HCT116 (cell line): ENCODE data around the gene PTPN20.

ENCODE experiments used
- CEBPB ChIP-seq: IDR thresholded peaks from 2 replicates; pipeline ENCODE4 v1.6.1; 2012; ENCODE audit warnings: low read depth
- CTCF ChIP-seq, 3 experiments: fragments of 200-600 bp in 1 of 3; sonication (generic) in 1 of 3; IDR thresholded peaks in 2 of 3; conservative IDR thresholded peaks in 1 of 3; 2 replicates each; pipeline ENCODE4 v1.5.1; 2012 to 2017; ENCODE audit warnings: low read depth in 2 of 3, low read length in 2 of 3, antibody characterized with exemption in 1 of 3, borderline replicate concordance in 1 of 3, control low read depth in 1 of 3, mild to moderate bottlenecking in 1 of 3, mixed read lengths in 1 of 3, mixed run types in 1 of 3, moderate library complexity in 1 of 3; ENCODE audit not compliant: insufficient read depth in 1 of 3
- EGR1 ChIP-seq: IDR thresholded peaks from 2 replicates; pipeline ENCODE4 v1.6.1; 2012; ENCODE audit warnings: low read depth
- EZH2phosphoT487 ChIP-seq: fragments of 200-600 bp; IDR thresholded peaks from 2 replicates; pipeline ENCODE4 v1.6.1; 2018; ENCODE audit warnings: antibody characterized with exemption, borderline replicate concordance
- POLR2A ChIP-seq: IDR thresholded peaks from 2 replicates; pipeline ENCODE4 v1.7.0; 2011; ENCODE audit warnings: borderline replicate concordance; ENCODE audit not compliant: insufficient read depth, insufficient read length; ENCODE audit errors: extremely low read depth
- POLR2AphosphoS5 ChIP-seq: IDR thresholded peaks from 2 replicates; pipeline ENCODE4 v1.6.1; 2011; ENCODE audit warnings: mild to moderate bottlenecking, low read depth, low read length, moderate library complexity
- REST ChIP-seq: IDR thresholded peaks from 2 replicates; pipeline ENCODE4 v1.6.1; 2012; ENCODE audit warnings: low read depth
- SIN3A ChIP-seq: IDR thresholded peaks from 2 replicates; pipeline ENCODE4 v1.6.1; 2012; ENCODE audit warnings: low read depth
- SRF ChIP-seq: IDR thresholded peaks from 2 replicates; pipeline ENCODE4 v1.6.1; 2012; ENCODE audit warnings: low read depth
- YY1 ChIP-seq: IDR thresholded peaks from 2 replicates; pipeline ENCODE4 v1.6.1; 2011; ENCODE audit warnings: low read length, low read depth, moderate library complexity, mild to moderate bottlenecking; ENCODE audit not compliant: insufficient replicate concordance; ENCODE audit errors: extremely low read depth
- ZBTB33 ChIP-seq: IDR thresholded peaks from 2 replicates; pipeline ENCODE4 v1.6.1; 2011; ENCODE audit warnings: mild to moderate bottlenecking, low read length, moderate library complexity; ENCODE audit not compliant: insufficient replicate concordance; ENCODE audit errors: extremely low read depth
- ZNF274 ChIP-seq: fragments of 200-500 bp; sonication (Bioruptor generic); IDR thresholded peaks from 2 replicates; pipeline ENCODE4 v1.6.1; 2014; ENCODE audit warnings: mild to moderate bottlenecking, low read depth, low read length, inconsistent platforms

- TF ChIP-seq SRF (no peak), ZBTB33 (no peak), SIN3A (no peak), ZNF274 (no peak), POLR2A (no peak), CTCF (IDR thresholded peaks at IDR 0.05 in 2 of 3, conservative IDR thresholded peaks at IDR 0.05 in 1 of 3; ENCODE audit: borderline replicate concordance in 1 of 3, insufficient read depth in 1 of 3, low read depth in 2 of 3, low read length in 2 of 3) (no peak), POLR2AphosphoS5 (no peak), EGR1 (no peak), REST (no peak), YY1 (no peak), CEBPB (no peak), EZH2phosphoT487 (no peak)
Observed at GRCh38 chr10:47045331-47045861, 134.2 kb downstream of the PTPN20 start.
